ENCODE measurements around the gene FGF1. TPM values are rescaled to one million over a fixed set of nuclear protein-coding genes. Genes with fewer than 3 reads are reported as not detected.

The FGF1 gene
- total RNA-seq, 1 donor from 2014 or later, result 0.07 TPM

- Mint-ChIP-seq H3K36me3 (no peaks in the 10 kb centered on the region), H3K9me3 (no peaks in the 10 kb centered on the region), H3K27me3 (ENCODE audit: low read depth) (peaks cover 2% of the 10 kb centered on the region), H3K4me1 (peaks cover 3% of the 10 kb centered on the region), H3K4me3 (no peak overlapping the region), H3K27ac (no peak overlapping the region)
- DNase-seq (ENCODE audit: low spot score in 2 of 2, unreplicated experiment in 2 of 2), result peak in 1 of 2 experiments; percentile 76
- TF ChIP-seq CTCF (IDR thresholded peaks at IDR 0.05; ENCODE audit: unreplicated experiment), result peak; percentile 63
Observed at GRCh38 chr5:142611154-142611553, 74.7 kb downstream of the FGF1 start.

GRCh38 chr5:142610176-142611001, 75.5 kb downstream of the FGF1 start:
- Mint-ChIP-seq H3K27me3 (ENCODE audit: low read depth) (peaks cover 2% of the 10 kb centered on the region), H3K36me3 (no peaks in the 10 kb centered on the region), H3K27ac (no peak overlapping the region), H3K4me3 (no peak overlapping the region), H3K9me3 (no peaks in the 10 kb centered on the region), H3K4me1 (peaks cover 9% of the 10 kb centered on the region)
- TF ChIP-seq CTCF (IDR thresholded peaks at IDR 0.05; ENCODE audit: unreplicated experiment), result no peak
- DNase-seq (ENCODE audit: low spot score in 2 of 2, unreplicated experiment in 2 of 2), result no peak

- H3K27ac Mint-ChIP-seq, result no peak overlapping the region
- peaks cover 2% of the 10 kb centered on the region for H3K27me3 Mint-ChIP-seq (ENCODE audit: low read depth)
- H3K9me3 Mint-ChIP-seq, result no peaks in the 10 kb centered on the region
- no peak overlapping the region for H3K4me3 Mint-ChIP-seq
- no peaks in the 10 kb centered on the region for H3K36me3 Mint-ChIP-seq
- peaks cover 10% of the 10 kb centered on the region for H3K4me1 Mint-ChIP-seq
- no peak for DNase-seq (ENCODE audit: low spot score in 2 of 2, unreplicated experiment in 2 of 2)
- no peak for TF ChIP-seq CTCF (IDR thresholded peaks at IDR 0.05; ENCODE audit: unreplicated experiment)
Observed at GRCh38 chr5:142609142-142609541, 76.7 kb downstream of the FGF1 start.

GRCh38 chr5:142608081-142608480, 77.8 kb downstream of the FGF1 start:
- H3K9me3 Mint-ChIP-seq, result no peaks in the 10 kb centered on the region
- no peak overlapping the region for H3K4me3 Mint-ChIP-seq
- H3K27me3 Mint-ChIP-seq (ENCODE audit: low read depth), result peaks cover 2% of the 10 kb centered on the region
- no peaks in the 10 kb centered on the region for H3K36me3 Mint-ChIP-seq
- no peak for DNase-seq (ENCODE audit: low spot score in 2 of 2, unreplicated experiment in 2 of 2)
- no peak overlapping the region for H3K27ac Mint-ChIP-seq
- no peak for TF ChIP-seq CTCF (IDR thresholded peaks at IDR 0.05; ENCODE audit: unreplicated experiment)
- peaks cover 10% of the 10 kb centered on the region for H3K4me1 Mint-ChIP-seq

- TF ChIP-seq CTCF (IDR thresholded peaks at IDR 0.05; ENCODE audit: unreplicated experiment), result no peak
- Mint-ChIP-seq H3K9me3 (no peaks in the 10 kb centered on the region), H3K27me3 (ENCODE audit: low read depth) (no peaks in the 10 kb centered on the region), H3K27ac (peak overlapping the region; percentile 75), H3K36me3 (no peaks in the 10 kb centered on the region), H3K4me1 (peaks cover 13% of the 10 kb centered on the region), H3K4me3 (no peak overlapping the region)
- no peak for DNase-seq (ENCODE audit: low spot score in 2 of 2, unreplicated experiment in 2 of 2)
Observed at GRCh38 chr5:142605611-142606010, 80.3 kb downstream of the FGF1 start.

All from mesothelial cell of epicardium (in vitro differentiated cells).